Right lobe of liver (tissue), 6 donors: ENCODE results near the gene PLEKHA1. TPM values are rescaled to one million over a fixed set of nuclear protein-coding genes. Genes with fewer than 3 reads are reported as not detected.

Experiments used
- ATAC-seq, 4 donors: fragments of 200-7000 bp; cut with Tn5 transposase; one replicate each; pipeline ENCODE4 v1.9.1; 2020; ENCODE audit warnings: mild to moderate bottlenecking in 4 of 4, moderate library complexity in 4 of 4
- DNase-seq, 3 donors: peaks; one replicate each; pipeline ENCODE4 v3.0.0-alpha.2; 2020
- H3K27ac ChIP-seq, 3 donors: fragments of 200-600 bp; one replicate each; pipeline ENCODE4 v1.8.0; 2022
- H3K27me3 ChIP-seq, 2 donors: fragments of 200-600 bp; one replicate each; pipeline ENCODE4 v1.8.0; 2022
- H3K36me3 ChIP-seq, 4 donors: fragments of 200-600 bp; sonication (generic) in 1 of 4; one replicate each; pipeline versions ENCODE4 v1.5.1 to v1.8.0; 2017 to 2022; ENCODE audit warnings: control low read depth in 1 of 4
- H3K4me1 ChIP-seq, 4 donors: fragments of 200-600 bp; sonication (generic) in 1 of 4; one replicate each; pipeline versions ENCODE4 v1.5.1 to v1.8.0; 2017 to 2022; ENCODE audit warnings: control low read depth in 1 of 4
- H3K4me3 ChIP-seq, 3 donors: fragments of 200-600 bp; one replicate each; pipeline ENCODE4 v1.8.0; 2022
- H3K9me3 ChIP-seq, 4 donors: fragments of 200-600 bp; sonication (generic) in 1 of 4; one replicate each; pipeline versions ENCODE4 v1.5.1 to v1.8.0; 2017 to 2022; ENCODE audit warnings: control low read depth in 1 of 4
- POLR2A ChIP-seq: fragments of 450-650 bp; IDR thresholded peaks from one replicate; pipeline ENCODE4 v1.6.1; 2017; ENCODE audit warnings: antibody characterized with exemption, mild to moderate bottlenecking
- WGBS: methylation state at CpG from one replicate; pipeline ENCODE4 v1.1.6; 2018; ENCODE audit warnings: low coverage, low lambda C conversion rate; ENCODE audit not compliant: insufficient coverage; ENCODE audit errors: missing lambda C conversion rate; 5-methylcytosine and 5-hydroxymethylcytosine counted together
- intact Hi-C, 2 donors: fragments of 100-400 bp; cut with DNase I; formaldehyde crosslinking; loops; one replicate each; pipeline versions ENCODE4 v1.11.2 to v1.14.1; 2022
- long read RNA-seq: library from polyadenylated mRNA; unstranded; transcript quantifications from one replicate; pipeline ENCODE4 v2.0.0, GENCODE V29; 2019
- total RNA-seq, 6 experiments: library from RNA; depleted of rRNA in 2 of 6; stranded (reverse); fragments of >200 nt in 2 of 6; fragmentation: NEBNext Ultra II Directional in 3 of 6; extraction: Animal tissue kit (Norgen Biotek cat#: 25700) in 3 of 6; gene quantifications; one replicate each; pipeline versions ENCODE4 v1.1.0 to v1.2.4, GENCODE V29; 2016 to 2023
- TF ChIP-seq, protein P1 (sequence below), 4 donors: fragments of 200-600 bp in 3 of 4; fragments of 450-650 bp in 1 of 4; IDR thresholded peaks; one replicate each; pipeline versions ENCODE4 v1.5.1 to v1.8.0; 2016 to 2022; ENCODE audit warnings: antibody characterized with exemption in 4 of 4, mild to moderate bottlenecking in 2 of 4
- donor health status: DM: no; HTN: yes; CAD: no.
- donor health status: DM: no; HTN: no; CAD: no.
- donor health status: DM: no; HTN: no; CAD: no.
- donor health status: DM: no; HTN: yes; CAD: no.
- donor health status: DM: no; HTN: yes; CAD: no.

The PLEKHA1 gene
- 10 to 100 TPM; 23.1 to 42.2 (median 27.5) TPM for total RNA-seq
- long read RNA-seq, full-length matches to known transcripts = 4 of 8 reads
- long read RNA-seq, partial matches to known transcripts = 0 of 8 reads
- long read RNA-seq, other reads (novel, unspliced or antisense) = 4 of 8 reads

DNA sequence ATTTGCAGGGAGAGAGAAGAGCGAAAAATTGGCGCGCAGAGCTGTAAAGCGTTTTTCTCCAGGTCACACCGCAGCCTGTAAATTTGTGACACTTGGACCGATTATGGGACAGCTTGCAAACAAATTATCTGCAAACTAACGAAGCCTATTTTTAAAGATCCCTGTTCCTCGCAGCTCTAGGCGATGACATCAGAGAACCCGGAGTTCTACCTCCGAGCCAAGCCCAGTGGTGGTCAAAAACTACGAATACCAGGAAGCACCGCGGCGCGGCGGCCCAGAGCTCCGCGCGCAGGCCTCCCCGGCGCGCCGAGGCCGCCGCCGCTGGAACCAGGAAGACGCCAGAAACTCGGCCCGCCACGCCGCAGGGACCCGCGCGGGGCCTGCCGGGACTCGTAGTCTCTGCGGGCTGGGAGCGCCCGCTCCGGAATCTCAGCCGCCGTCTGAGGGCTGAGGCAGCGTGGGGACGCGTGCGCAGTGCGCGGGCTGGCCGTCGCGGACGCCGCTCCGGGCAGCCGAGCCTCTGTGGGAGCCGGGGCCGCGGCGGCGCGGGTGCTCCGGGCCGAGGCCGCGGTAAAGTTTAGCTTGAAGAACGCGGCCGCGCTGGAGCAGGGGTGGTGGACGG, at the start of gene PLEKHA1:
Gene PLEKHA1 (plus strand): TSS at position 472 of the 622 bp plus-strand sequence. CDS start 18,493 bp downstream, outside the sequence.
- Histone ChIP-seq H3K27ac (peak within 1 kb of the TSS; percentile 94 to 98 (median 97)), H3K4me1 (peaks cover 0 to 26% (median 3%) of the 10 kb centered on the region in 4 donors), H3K4me3 (peak within 1 kb of the TSS; percentile 69 to 84 (median 78)), H3K36me3 (no peaks in the 10 kb centered on the region), H3K27me3 (no peaks in the 10 kb centered on the region), H3K9me3 (no peaks in the 10 kb centered on the region)
- peak; percentile 88 to 97 (median 94) for ATAC-seq
- intact Hi-C loops = no loop called here
- WGBS = 1% methylated on average over 12 of the region's 71 CpGs
- peak; percentile 96 to 97 (median 97) for DNase-seq
- peak; percentile 88 for TF ChIP-seq POLR2A
- TF ChIP-seq, protein P1, sequence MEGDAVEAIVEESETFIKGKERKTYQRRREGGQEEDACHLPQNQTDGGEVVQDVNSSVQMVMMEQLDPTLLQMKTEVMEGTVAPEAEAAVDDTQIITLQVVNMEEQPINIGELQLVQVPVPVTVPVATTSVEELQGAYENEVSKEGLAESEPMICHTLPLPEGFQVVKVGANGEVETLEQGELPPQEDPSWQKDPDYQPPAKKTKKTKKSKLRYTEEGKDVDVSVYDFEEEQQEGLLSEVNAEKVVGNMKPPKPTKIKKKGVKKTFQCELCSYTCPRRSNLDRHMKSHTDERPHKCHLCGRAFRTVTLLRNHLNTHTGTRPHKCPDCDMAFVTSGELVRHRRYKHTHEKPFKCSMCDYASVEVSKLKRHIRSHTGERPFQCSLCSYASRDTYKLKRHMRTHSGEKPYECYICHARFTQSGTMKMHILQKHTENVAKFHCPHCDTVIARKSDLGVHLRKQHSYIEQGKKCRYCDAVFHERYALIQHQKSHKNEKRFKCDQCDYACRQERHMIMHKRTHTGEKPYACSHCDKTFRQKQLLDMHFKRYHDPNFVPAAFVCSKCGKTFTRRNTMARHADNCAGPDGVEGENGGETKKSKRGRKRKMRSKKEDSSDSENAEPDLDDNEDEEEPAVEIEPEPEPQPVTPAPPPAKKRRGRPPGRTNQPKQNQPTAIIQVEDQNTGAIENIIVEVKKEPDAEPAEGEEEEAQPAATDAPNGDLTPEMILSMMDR (IDR thresholded peaks at IDR 0.05) = peak in 2 of 4 donors; percentile 14 to 15

DNA sequence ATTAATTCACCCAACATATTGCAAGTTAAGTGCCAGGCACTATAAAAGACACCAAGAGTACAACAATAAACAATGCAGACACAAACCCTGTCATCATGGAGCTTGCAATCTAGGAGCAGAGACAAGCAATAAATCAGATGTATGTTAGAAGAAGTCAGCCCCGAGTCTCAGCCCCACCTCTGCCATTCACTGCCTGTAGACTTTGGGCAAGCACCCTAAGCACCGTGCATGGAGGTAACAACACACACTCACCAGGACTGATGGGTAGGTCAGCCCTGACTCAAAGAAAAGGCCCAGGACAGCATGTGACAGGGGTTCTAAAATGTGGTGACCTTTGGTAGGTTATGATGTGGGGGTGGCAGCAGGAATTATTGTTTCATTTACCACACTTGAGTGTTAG, 49.3 kb upstream of the PLEKHA1 start:
- intact Hi-C loops = no loop called here
- WGBS = no CpG with 5 or more reads among the region's 2 CpGs
- H3K27me3 ChIP-seq = no peaks in the 10 kb centered on the region
- H3K36me3 ChIP-seq = no peaks in the 10 kb centered on the region
- DNase-seq (no peak), ATAC-seq (no peak)
- H3K27ac ChIP-seq = no peak overlapping the region
- TF ChIP-seq, protein P1 (IDR thresholded peaks at IDR 0.05) = no peak
- no peak for TF ChIP-seq POLR2A
- H3K4me1 ChIP-seq = no peaks in the 10 kb centered on the region
- H3K9me3 ChIP-seq = no peaks in the 10 kb centered on the region
- no peak overlapping the region for H3K4me3 ChIP-seq

DNA sequence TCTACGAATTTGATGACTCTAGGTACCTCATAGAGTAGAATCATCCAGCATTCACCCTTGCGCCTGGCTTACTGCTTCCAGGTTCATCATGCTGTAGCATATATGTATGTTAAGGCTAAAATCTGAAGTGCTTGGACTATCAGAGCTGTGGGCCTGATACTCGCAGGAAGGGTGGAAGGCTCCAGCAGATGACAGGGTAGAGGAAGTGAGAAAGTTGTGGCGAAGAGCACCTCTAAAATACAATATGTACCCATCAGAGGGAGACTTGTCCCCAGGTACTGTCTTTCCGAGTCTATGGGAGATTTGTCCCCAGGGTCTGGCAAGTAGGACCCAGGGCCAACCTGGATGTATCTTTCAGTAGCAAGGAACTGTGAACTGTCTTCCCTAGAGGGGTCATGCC, 48.1 kb upstream of the PLEKHA1 start:
- Histone ChIP-seq H3K27me3 (no peaks in the 10 kb centered on the region), H3K4me3 (no peak overlapping the region), H3K4me1 (no peaks in the 10 kb centered on the region), H3K9me3 (no peaks in the 10 kb centered on the region), H3K36me3 (no peaks in the 10 kb centered on the region), H3K27ac (no peak overlapping the region)
- intact Hi-C loops = no loop called here
- TF ChIP-seq, protein P1 (IDR thresholded peaks at IDR 0.05) = no peak
- ATAC-seq (no peak), DNase-seq (no peak)
- 87% methylated on average over 4 of the region's 5 CpGs for WGBS

DNA sequence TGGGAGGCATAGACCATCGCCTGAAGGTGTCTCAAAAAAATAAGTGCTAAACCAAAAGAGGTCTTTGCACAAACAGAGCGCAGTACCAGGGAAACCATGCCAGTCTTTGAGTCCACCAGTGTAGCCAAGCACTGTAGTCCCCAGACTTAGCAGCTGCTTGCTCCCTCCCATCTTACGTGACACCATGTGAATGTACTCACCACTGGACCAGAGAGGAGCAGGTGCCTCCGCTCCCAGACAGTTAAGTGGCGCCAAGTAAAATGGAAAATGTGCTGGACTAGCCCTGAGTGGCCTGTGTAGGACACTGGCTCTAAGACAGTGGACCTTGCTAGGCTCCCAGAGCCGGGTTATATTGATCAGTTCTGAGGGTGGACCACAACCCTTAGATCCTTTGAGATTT, 47.7 kb upstream of the PLEKHA1 start:
- Histone ChIP-seq H3K27me3 (no peaks in the 10 kb centered on the region), H3K4me3 (no peak overlapping the region), H3K36me3 (no peaks in the 10 kb centered on the region), H3K9me3 (no peaks in the 10 kb centered on the region), H3K27ac (no peak overlapping the region), H3K4me1 (no peaks in the 10 kb centered on the region)
- intact Hi-C loops = no loop called here
- no peak for TF ChIP-seq POLR2A
- TF ChIP-seq, protein P1 (IDR thresholded peaks at IDR 0.05) = no peak
- no peak for DNase-seq
- 92% methylated on average over 3 of the region's 6 CpGs for WGBS
- no peak for ATAC-seq
